Colonic mucosa (tissue), 4 donors: ENCODE results near the gene EPS8. TPM values are rescaled to one million over a fixed set of nuclear protein-coding genes. Genes with fewer than 3 reads are reported as not detected.

ENCODE experiments used
- DNase-seq: peaks from one replicate; pipeline ENCODE4 v3.0.0-alpha.2; 2020
- H3K27ac ChIP-seq: fragments of 200-600 bp; one replicate; pipeline ENCODE4 v1.8.0; 2021
- H3K27me3 ChIP-seq: fragments of 200-600 bp; one replicate; pipeline ENCODE4 v1.8.0; 2021
- H3K36me3 ChIP-seq: fragments of 200-600 bp; one replicate; pipeline ENCODE4 v1.8.0; 2021
- H3K4me1 ChIP-seq: fragments of 200-600 bp; one replicate; pipeline ENCODE4 v1.8.0; 2021; ENCODE audit warnings: mild to moderate bottlenecking
- H3K4me3 ChIP-seq: fragments of 200-600 bp; one replicate; pipeline ENCODE4 v1.8.0; 2021
- H3K9ac ChIP-seq, 2 donors: one replicate each; pipeline ENCODE4 v1.7.0; 2013; ENCODE audit warnings: control low read depth in 2 of 2, low read depth in 2 of 2, low read length in 2 of 2
- H3K9me3 ChIP-seq: fragments of 200-600 bp; one replicate; pipeline ENCODE4 v1.8.0; 2021
- CTCF ChIP-seq: fragments of 200-600 bp; IDR thresholded peaks from one replicate; pipeline ENCODE4 v1.8.0; 2022; ENCODE audit warnings: antibody characterized with exemption, mild to moderate bottlenecking
- intact Hi-C: fragments of 100-400 bp; cut with DNase I; formaldehyde crosslinking; loops from one replicate; pipeline ENCODE4 v1.14.1; 2022
- total RNA-seq, 2 donors: library from RNA; stranded (reverse); fragmentation: NEBNext Ultra II Directional in 1 of 2; extraction: Animal tissue kit (Norgen Biotek cat#: 25700) in 1 of 2; gene quantifications; one replicate each; pipeline ENCODE4 v1.2.1, GENCODE V29; 2021
- donor health status: healthy.
- donor health status: DM: no; HTN: no; CAD: no.
- donor health status: DM: no; HTN: no; CAD: no.

EPS8 gene
- total RNA-seq, 2 donors from 2014 or later, result 93.7 to 161 TPM

DNA sequence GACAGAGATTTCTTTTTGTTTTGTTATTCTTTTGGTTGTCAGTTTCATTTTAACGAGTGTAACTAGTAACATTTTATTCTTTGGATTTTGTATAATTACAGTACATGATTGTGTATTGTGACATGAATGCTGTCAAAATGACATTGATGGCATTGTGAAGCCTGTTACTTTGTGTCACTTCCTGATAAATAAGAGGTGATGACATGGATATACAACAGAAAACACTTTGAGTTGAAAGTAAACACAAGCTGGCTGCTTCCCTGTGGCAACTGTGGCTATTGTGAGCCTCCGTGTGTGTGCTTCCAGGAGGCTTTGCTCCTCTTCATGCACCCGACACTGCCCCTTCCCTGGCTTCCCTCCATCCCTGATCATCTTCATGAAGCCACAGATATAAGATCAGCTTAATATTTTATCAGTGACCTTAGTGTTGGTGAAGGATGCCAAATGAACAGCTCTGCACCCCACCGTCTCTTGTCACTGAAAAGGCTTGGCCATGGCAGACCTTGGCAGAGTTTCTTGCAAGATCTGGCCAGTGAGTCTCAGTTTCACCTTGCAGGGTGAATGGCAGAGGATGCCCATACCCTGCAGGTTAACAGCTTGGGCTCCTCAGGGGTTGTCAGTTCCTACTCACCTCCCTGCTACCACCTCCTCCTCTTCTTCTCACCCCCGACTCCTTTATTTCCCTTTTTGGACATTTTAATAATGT, 191.9 kb downstream of the EPS8 start:
- H3K9ac ChIP-seq, result no peak overlapping the region
- H3K27ac ChIP-seq, result no peak overlapping the region
- no peaks in the 10 kb centered on the region for H3K27me3 ChIP-seq
- no peaks in the 10 kb centered on the region for H3K36me3 ChIP-seq
- H3K4me1 ChIP-seq, result peaks cover 5% of the 10 kb centered on the region
- TF ChIP-seq CTCF, result no peak
- DNase-seq, result no peak
- no peak overlapping the region for H3K4me3 ChIP-seq
- intact Hi-C loops, result no loop called here
- no peaks in the 10 kb centered on the region for H3K9me3 ChIP-seq

- no peaks in the 10 kb centered on the region for H3K36me3 ChIP-seq
- TF ChIP-seq CTCF, result no peak
- H3K9ac ChIP-seq, result no peak overlapping the region
- H3K27ac ChIP-seq, result no peak overlapping the region
- no peaks in the 10 kb centered on the region for H3K27me3 ChIP-seq
- DNase-seq, result no peak
- H3K4me1 ChIP-seq, result peaks cover 5% of the 10 kb centered on the region
- H3K4me3 ChIP-seq, result no peak overlapping the region
- intact Hi-C loops, result no loop called here
- H3K9me3 ChIP-seq, result no peaks in the 10 kb centered on the region
These were observed 193.0 kb downstream of the EPS8 start for GRCh38 chr12:15596174-15596573.

DNA sequence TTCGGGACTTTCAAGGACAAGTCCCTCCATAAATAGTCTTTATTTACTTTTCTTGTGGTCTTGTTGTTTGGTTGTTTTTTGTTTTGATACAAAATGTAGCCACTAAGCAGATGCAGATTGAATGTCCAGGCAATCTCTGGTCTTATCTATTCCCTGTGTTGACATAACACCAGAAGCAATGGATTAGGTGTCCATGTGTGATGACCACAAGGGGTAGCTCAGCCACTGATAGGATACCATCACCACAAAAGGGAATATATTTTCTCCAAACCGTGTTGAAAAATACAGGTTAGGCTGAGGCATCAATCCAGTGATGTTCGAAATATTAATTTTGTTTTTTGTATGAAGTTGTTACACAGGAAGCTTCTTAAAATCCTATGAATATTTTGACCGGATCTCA, 196.3 kb downstream of the EPS8 start:
- no peak for DNase-seq
- TF ChIP-seq CTCF, result no peak
- H3K4me1 ChIP-seq, result no peaks in the 10 kb centered on the region
- H3K9me3 ChIP-seq, result no peaks in the 10 kb centered on the region
- intact Hi-C loops, result no loop called here
- H3K4me3 ChIP-seq, result no peak overlapping the region
- H3K36me3 ChIP-seq, result no peaks in the 10 kb centered on the region
- no peak overlapping the region for H3K9ac ChIP-seq
- no peaks in the 10 kb centered on the region for H3K27me3 ChIP-seq
- H3K27ac ChIP-seq, result no peak overlapping the region

GRCh38 chr12:15591811-15592210, 197.4 kb downstream of the EPS8 start:
- Histone ChIP-seq H3K27ac (no peak overlapping the region), H3K36me3 (no peaks in the 10 kb centered on the region), H3K9me3 (no peaks in the 10 kb centered on the region), H3K27me3 (no peaks in the 10 kb centered on the region), H3K4me3 (no peak overlapping the region), H3K4me1 (no peaks in the 10 kb centered on the region), H3K9ac (no peak overlapping the region)
- intact Hi-C loops, result loop anchor here (2.0 kb wide), 1 partner anchor 265 kb away; no protein-coding TSS in a partner anchor
- TF ChIP-seq CTCF, result no peak
- no peak for DNase-seq

DNA sequence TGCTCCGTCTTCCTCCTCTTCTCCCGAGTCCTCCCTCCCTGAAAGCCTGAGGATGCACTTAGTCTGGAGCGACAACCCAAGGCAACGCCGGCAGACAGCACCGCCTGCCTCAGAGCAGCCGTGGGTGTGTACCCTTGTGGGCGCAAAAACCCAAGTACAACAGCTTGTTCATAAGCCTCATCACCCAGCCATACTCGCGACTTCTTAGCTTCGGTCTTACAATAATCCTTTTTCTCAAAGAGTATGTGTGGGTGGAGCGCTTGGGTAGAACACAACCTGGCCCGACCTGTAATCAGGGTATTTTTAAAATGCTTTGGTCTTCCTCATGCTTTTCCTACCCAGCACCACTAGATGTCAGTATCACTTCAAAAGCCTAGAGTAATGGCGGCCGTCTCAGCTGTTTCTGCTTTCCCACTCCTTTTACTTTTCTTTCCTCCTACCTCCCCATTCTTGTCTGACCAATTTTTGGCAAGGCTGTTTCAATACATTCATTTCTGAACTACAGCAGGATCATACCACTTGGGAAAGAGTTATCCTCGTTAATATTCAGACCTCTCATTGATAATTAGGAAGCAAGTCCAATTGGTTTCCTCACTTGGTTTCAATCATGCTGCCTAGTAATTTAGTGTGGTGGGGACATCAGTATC, 198.9 kb downstream of the EPS8 start:
- H3K4me1 ChIP-seq, result no peaks in the 10 kb centered on the region
- H3K9ac ChIP-seq, result peak overlapping the region; percentile 36 to 69
- DNase-seq, result peak; percentile 70
- TF ChIP-seq CTCF, result peak; percentile 81
- intact Hi-C loops, result loop anchor here (2.0 kb wide), 1 partner anchor 266 kb away; no protein-coding TSS in a partner anchor
- no peaks in the 10 kb centered on the region for H3K27me3 ChIP-seq
- H3K4me3 ChIP-seq, result peak overlapping the region; percentile 7
- H3K9me3 ChIP-seq, result no peaks in the 10 kb centered on the region
- H3K27ac ChIP-seq, result no peak overlapping the region
- H3K36me3 ChIP-seq, result no peaks in the 10 kb centered on the region
